Vagina (tissue), 2 donors: Measurements from ENCODE around the gene C1orf116.

Source experiments
- CTCF ChIP-seq, 3 experiments: fragments of 450-650 bp in 2 of 3; fragments of 200-600 bp in 1 of 3; sonication (generic) in 1 of 3; IDR thresholded peaks; one replicate each; pipeline ENCODE4 v1.5.1; 2017 to 2019; ENCODE audit warnings: antibody characterized with exemption in 3 of 3, mild to moderate bottlenecking in 2 of 3, moderate library complexity in 2 of 3
- POLR2A ChIP-seq, 2 donors: fragments of 450-650 bp; IDR thresholded peaks; one replicate each; pipeline ENCODE4 v1.6.1; 2017; ENCODE audit warnings: antibody characterized with exemption in 2 of 2, mild to moderate bottlenecking in 2 of 2, moderate library complexity in 2 of 2

- TF ChIP-seq POLR2A (IDR thresholded peaks at IDR 0.05) = no peak
- no peak for TF ChIP-seq CTCF (IDR thresholded peaks at IDR 0.05)
Measured at GRCh38 chr1:207015791-207016190, 16.8 kb downstream of the C1orf116 start.
